HCT116 (cell line): Measurements from ENCODE around the gene PNMT. TPM values are rescaled to one million over a fixed set of nuclear protein-coding genes. Genes with fewer than 3 reads are reported as not detected.

Experiments
- ATAC-seq: fragments of 200-7000 bp; cut with Tn5 transposase; 2 replicates; pipeline ENCODE4 v1.9.1; 2020; ENCODE audit warnings: mild to moderate bottlenecking, moderate library complexity
- BruUV-seq: library from RNA; stranded (reverse); fragments of 400-500 nt; replicated peaks from 2 replicates; lab custom pipeline; 2021; lab: Mats Ljungman, UMichigan
- CTCF ChIA-PET: fragments of 300-600 bp; sonication (Branson Sonifier 250); formaldehyde crosslinking; loops from one replicate; lab custom pipeline; 2021; ENCODE audit warnings: antibody characterized with exemption; lab: Charles Lee
- POLR2A ChIA-PET: fragments of 300-600, 350-600 bp; sonication (Branson Sonifier 250); formaldehyde crosslinking; loops from one replicate; lab custom pipeline; 2021; ENCODE audit warnings: antibody characterized with exemption; lab: Charles Lee
- RAD21 ChIA-PET, 2 experiments: fragments of 300-600 bp; sonication (Branson Sonifier 250); formaldehyde crosslinking; loops; one replicate each; lab custom pipeline; 2023; ENCODE audit warnings: low total read pairs in 2 of 2; ENCODE audit not compliant: uncharacterized antibody in 2 of 2, unreplicated experiment in 2 of 2, low non-redundant PET in 1 of 2; lab: Charles Lee
- DNase-seq: peaks from one replicate; pipeline ENCODE4 v3.0.0-alpha.2; 2010; ENCODE audit warnings: low read depth, low spot score
- H2AFZ ChIP-seq: fragments of 200-600 bp; shearing (Covaris generic), sonication (generic); 2 replicates; pipeline ENCODE4 v1.6.1; 2017; ENCODE audit warnings: low read depth, mixed run types, mixed read lengths, antibody characterized with exemption, low read length; ENCODE audit not compliant: poor library complexity, severe bottlenecking
- H3K27ac ChIP-seq: 2 replicates; pipeline ENCODE4 v1.5.1; 2012; ENCODE audit warnings: low read depth, low read length
- H3K27me3 ChIP-seq: fragments of 200-600 bp; sonication (generic); 2 replicates; pipeline ENCODE4 v1.6.1; 2016; ENCODE audit warnings: mixed run types, low read length, mixed read lengths; ENCODE audit not compliant: insufficient read depth
- H3K36me3 ChIP-seq, 2 experiments: fragments of 200-500 bp in 1 of 2; fragments of 200-600 bp in 1 of 2; sonication (Bioruptor generic) in 1 of 2; sonication (generic) in 1 of 2; 2 replicates each; pipeline versions ENCODE4 v1.5.1 to v1.6.1; 2014 to 2016; ENCODE audit warnings: low read length in 2 of 2, inconsistent platforms in 1 of 2, mixed read lengths in 1 of 2, mixed run types in 1 of 2; ENCODE audit not compliant: insufficient read depth in 2 of 2, control insufficient read depth in 1 of 2
- H3K4me1 ChIP-seq, 2 experiments: fragments of 200-600 bp in 1 of 2; sonication (generic) in 1 of 2; 2 replicates each; pipeline versions ENCODE4 v1.5.1 to v1.6.1; 2012 to 2017; ENCODE audit warnings: low read length in 2 of 2, inconsistent platforms in 1 of 2, mild to moderate bottlenecking in 1 of 2, mixed read lengths in 1 of 2, mixed run types in 1 of 2, moderate library complexity in 1 of 2; ENCODE audit not compliant: insufficient read depth in 2 of 2, control insufficient read depth in 1 of 2
- H3K4me2 ChIP-seq: fragments of 200-600 bp; sonication (generic); 2 replicates; pipeline ENCODE4 v1.6.1; 2017; ENCODE audit warnings: mixed run types, low read length, mixed read lengths
- H3K4me3 ChIP-seq, 2 experiments: fragments of 200-600 bp in 1 of 2; sonication (generic) in 1 of 2; replicated peaks in 1 of 2; 2 replicates each; pipeline ENCODE4 v1.5.1; 2011 to 2016; ENCODE audit warnings: low read length in 2 of 2, control low read depth in 1 of 2, low read depth in 1 of 2, mild to moderate bottlenecking in 1 of 2, mixed read lengths in 1 of 2, mixed run types in 1 of 2
- H3K79me2 ChIP-seq: fragments of 200-600 bp; sonication (generic); 2 replicates; pipeline ENCODE4 v1.6.1; 2017; ENCODE audit warnings: mild to moderate bottlenecking, mixed run types, low read length, moderate library complexity, mixed read lengths; ENCODE audit not compliant: insufficient read depth
- H3K9ac ChIP-seq: fragments of 200-600 bp; sonication (generic); 2 replicates; pipeline ENCODE4 v1.6.1; 2016; ENCODE audit warnings: low read length, mixed read lengths
- H3K9me2 ChIP-seq: fragments of 200-600 bp; sonication (generic), shearing (Covaris generic); 2 replicates; pipeline ENCODE4 v1.6.1; 2017; ENCODE audit warnings: mixed run types, mild to moderate bottlenecking, moderate library complexity; ENCODE audit not compliant: insufficient read depth
- H3K9me3 ChIP-seq, 2 experiments: fragments of 200-500 bp in 1 of 2; fragments of 200-600 bp in 1 of 2; sonication (Bioruptor generic) in 1 of 2; sonication (generic) in 1 of 2; 2 replicates each; pipeline ENCODE4 v1.6.1; 2014 to 2017; ENCODE audit warnings: low read length in 2 of 2, mixed read lengths in 2 of 2, inconsistent platforms in 1 of 2, low read depth in 1 of 2, mild to moderate bottlenecking in 1 of 2, mixed run types in 1 of 2, moderate library complexity in 1 of 2; ENCODE audit not compliant: control insufficient read depth in 1 of 2, insufficient read depth in 1 of 2
- H4K20me1 ChIP-seq: fragments of 200-600 bp; sonication (generic), shearing (Covaris generic); 2 replicates; pipeline ENCODE4 v1.6.1; 2017; ENCODE audit warnings: mixed run types, mild to moderate bottlenecking, moderate library complexity; ENCODE audit not compliant: insufficient read depth
- CBX3 ChIP-seq: IDR thresholded peaks from 2 replicates; pipeline ENCODE4 v1.6.1; 2012; ENCODE audit warnings: low read depth
- CEBPB ChIP-seq: IDR thresholded peaks from 2 replicates; pipeline ENCODE4 v1.6.1; 2012; ENCODE audit warnings: low read depth
- CTCF ChIP-seq, 3 experiments: fragments of 200-600 bp in 1 of 3; sonication (generic) in 1 of 3; IDR thresholded peaks in 2 of 3; conservative IDR thresholded peaks in 1 of 3; 2 replicates each; pipeline ENCODE4 v1.5.1; 2012 to 2017; ENCODE audit warnings: low read depth in 2 of 3, low read length in 2 of 3, antibody characterized with exemption in 1 of 3, borderline replicate concordance in 1 of 3, control low read depth in 1 of 3, mild to moderate bottlenecking in 1 of 3, mixed read lengths in 1 of 3, mixed run types in 1 of 3, moderate library complexity in 1 of 3; ENCODE audit not compliant: insufficient read depth in 1 of 3
- EGR1 ChIP-seq: IDR thresholded peaks from 2 replicates; pipeline ENCODE4 v1.6.1; 2012; ENCODE audit warnings: low read depth
- ELF1 ChIP-seq: IDR thresholded peaks from 2 replicates; pipeline ENCODE4 v1.6.1; 2012; ENCODE audit warnings: low read depth, borderline replicate concordance
- EZH2 ChIP-seq: fragments of 200-600 bp; sonication (generic); IDR thresholded peaks from 2 replicates; pipeline ENCODE4 v1.6.1; 2017; ENCODE audit warnings: antibody characterized with exemption, mixed run types
- EZH2phosphoT487 ChIP-seq: fragments of 200-600 bp; IDR thresholded peaks from 2 replicates; pipeline ENCODE4 v1.6.1; 2018; ENCODE audit warnings: antibody characterized with exemption, borderline replicate concordance
- FOSL1 ChIP-seq: IDR thresholded peaks from 2 replicates; pipeline ENCODE4 v1.6.1; 2012; ENCODE audit warnings: low read depth
- MAX ChIP-seq: IDR thresholded peaks from 2 replicates; pipeline ENCODE4 v1.6.1; 2012
- POLR2A ChIP-seq: IDR thresholded peaks from 2 replicates; pipeline ENCODE4 v1.7.0; 2011; ENCODE audit warnings: borderline replicate concordance; ENCODE audit not compliant: insufficient read depth, insufficient read length; ENCODE audit errors: extremely low read depth
- RAD21 ChIP-seq: IDR thresholded peaks from 2 replicates; pipeline ENCODE4 v1.6.1; 2012; ENCODE audit warnings: low read depth, mild to moderate bottlenecking
- REST ChIP-seq: IDR thresholded peaks from 2 replicates; pipeline ENCODE4 v1.6.1; 2012; ENCODE audit warnings: low read depth
- SIN3A ChIP-seq: IDR thresholded peaks from 2 replicates; pipeline ENCODE4 v1.6.1; 2012; ENCODE audit warnings: low read depth
- SP1 ChIP-seq: IDR thresholded peaks from 2 replicates; pipeline ENCODE4 v1.6.1; 2012; ENCODE audit warnings: low read depth
- SRF ChIP-seq: IDR thresholded peaks from 2 replicates; pipeline ENCODE4 v1.6.1; 2012; ENCODE audit warnings: low read depth
- TCF7L2 ChIP-seq: IDR thresholded peaks from 2 replicates; pipeline ENCODE4 v1.7.0; 2011; ENCODE audit warnings: borderline replicate concordance, inconsistent platforms; ENCODE audit not compliant: insufficient read depth, insufficient read length; ENCODE audit errors: extremely low read depth
- YY1 ChIP-seq: IDR thresholded peaks from 2 replicates; pipeline ENCODE4 v1.6.1; 2011; ENCODE audit warnings: low read length, low read depth, moderate library complexity, mild to moderate bottlenecking; ENCODE audit not compliant: insufficient replicate concordance; ENCODE audit errors: extremely low read depth
- ZFX ChIP-seq: fragments of 450-650 bp; IDR thresholded peaks from 2 replicates; pipeline ENCODE4 v1.6.1; 2017
- intact Hi-C: fragments of 100-400 bp; cut with micrococcal nuclease; formaldehyde crosslinking; loops from 2 replicates; pipeline ENCODE4 v1.10.0; 2022
- total RNA-seq: library from RNA; stranded (reverse); gene quantifications from one replicate; pipeline ENCODE4 v1.2.1, GENCODE V29; 2021; ENCODE audit not compliant: unreplicated experiment

PNMT gene
- total RNA-seq, 1 experiment from 2014 or later, result not detected

- Histone ChIP-seq H4K20me1 (no peaks in the 10 kb centered on the region), H3K4me1 (peaks cover 15 to 21% of the 10 kb centered on the region in 2 experiments; a peak in 3 of 4 replicates), H3K27me3 (no peaks in the 10 kb centered on the region), H3K9ac (no peak overlapping the region), H3K9me3 (no peaks in the 10 kb centered on the region), H3K36me3 (no peaks in the 10 kb centered on the region), H3K4me2 (no peak overlapping the region), H3K9me2 (no peaks in the 10 kb centered on the region), H3K27ac (no peak overlapping the region), H3K4me3 (no peak overlapping the region), H2AFZ (no peak overlapping the region), H3K79me2 (no peaks in the 10 kb centered on the region)
- intact Hi-C loops, result loop anchor here (5.0 kb wide), 2 partner anchors 82 to 123 kb away; no protein-coding TSS in a partner anchor
- ChIA-PET POLR2A (interaction anchor here (1.6 kb wide), 1 partner anchor 49 kb away, joined by 3 read pairs; no protein-coding TSS in a partner anchor), CTCF (interaction anchor here (0.8 to 3.9 kb wide), 8 partner anchors 9 to 123 kb away, joined by 3 to 51 read pairs (median 8); partner anchors contain the start of gene PGAP3), RAD21 (interaction anchor here (1.4 to 3.6 kb wide), 2 partner anchors 48 to 49 kb away, joined by 6 to 15 read pairs; no protein-coding TSS in a partner anchor)
- DNase-seq, result no peak
- no TSS peak for BruUV-seq
- ATAC-seq, result no peak
- TF ChIP-seq RAD21 (no peak), EZH2 (no peak), REST (no peak), EZH2phosphoT487 (no peak), SP1 (no peak), CTCF (IDR thresholded peaks at IDR 0.05 in 2 of 3, conservative IDR thresholded peaks at IDR 0.05 in 1 of 3; ENCODE audit: borderline replicate concordance in 1 of 3, insufficient read depth in 1 of 3, low read depth in 2 of 3, low read length in 2 of 3) (no peak), ZFX (no peak), YY1 (no peak), POLR2A (no peak), EGR1 (no peak), CEBPB (no peak), FOSL1 (no peak), TCF7L2 (no peak), SRF (no peak), SIN3A (no peak), ELF1 (no peak), MAX (no peak), CBX3 (no peak)
Measured at GRCh38 chr17:39670746-39671145, 2.5 kb downstream of the PNMT start.
